Liver (tissue), 9 donors: Measurements from ENCODE around the gene LLGL2. TPM values are rescaled to one million over a fixed set of nuclear protein-coding genes. Genes with fewer than 3 reads are reported as not detected.

ENCODE experiments used
- DNase-seq: peaks from one replicate; pipeline ENCODE4 v3.0.0-alpha.2; 2017; ENCODE audit warnings: low spot score
- H3K27ac ChIP-seq, 2 donors: one replicate each; pipeline ENCODE4 v1.7.0; 2013; ENCODE audit warnings: inconsistent platforms in 2 of 2, low read length in 2 of 2, control low read depth in 1 of 2, low read depth in 1 of 2, mild to moderate bottlenecking in 1 of 2
- H3K27me3 ChIP-seq, 4 donors: one replicate each; pipeline versions ENCODE4 v1.6.1 to v1.7.0; 2013; ENCODE audit warnings: low read length in 3 of 4, inconsistent platforms in 1 of 4, mild to moderate bottlenecking in 1 of 4, moderate library complexity in 1 of 4; ENCODE audit not compliant: control insufficient read depth in 4 of 4, insufficient read depth in 4 of 4
- H3K36me3 ChIP-seq, 4 donors: one replicate each; pipeline versions ENCODE4 v1.6.1 to v1.7.0; 2013; ENCODE audit warnings: low read length in 3 of 4, mild to moderate bottlenecking in 3 of 4, low read depth in 1 of 4, moderate library complexity in 1 of 4; ENCODE audit not compliant: control insufficient read depth in 4 of 4, insufficient read depth in 3 of 4
- H3K4me1 ChIP-seq, 4 donors: one replicate each; pipeline versions ENCODE4 v1.6.1 to v1.7.0; 2013; ENCODE audit warnings: low read length in 3 of 4, mild to moderate bottlenecking in 3 of 4, moderate library complexity in 1 of 4; ENCODE audit not compliant: control insufficient read depth in 4 of 4, insufficient read depth in 4 of 4
- H3K4me3 ChIP-seq, 3 donors: one replicate each; pipeline versions ENCODE4 v1.6.1 to v1.7.0; 2013; ENCODE audit warnings: low read length in 3 of 3, control low read depth in 1 of 3, low read depth in 1 of 3, mild to moderate bottlenecking in 1 of 3
- H3K9ac ChIP-seq, 2 donors: one replicate each; pipeline ENCODE4 v1.7.0; 2013; ENCODE audit warnings: low read length in 2 of 2, mild to moderate bottlenecking in 2 of 2, moderate library complexity in 2 of 2, control low read depth in 1 of 2, low read depth in 1 of 2
- H3K9me3 ChIP-seq, 4 donors: one replicate each; pipeline versions ENCODE4 v1.6.1 to v1.7.0; 2013; ENCODE audit warnings: low read length in 3 of 4; ENCODE audit not compliant: control insufficient read depth in 4 of 4
- ATF3 ChIP-seq: IDR thresholded peaks from 2 replicates; pipeline ENCODE4 v1.6.1; 2016; ENCODE audit warnings: antibody characterized with exemption
- CTCF ChIP-seq: fragments of 150-350 bp; IDR thresholded peaks from 2 replicates; pipeline ENCODE4 v1.5.1; 2017; ENCODE audit warnings: improper control_type of control experiment, low read depth, low read length; ENCODE audit not compliant: missing input control
- EGR1 ChIP-seq, 2 donors: IDR thresholded peaks; 2 replicates each; pipeline ENCODE4 v1.6.1; 2016 to 2018; ENCODE audit warnings: antibody characterized with exemption in 2 of 2, low read depth in 2 of 2
- FOXA1 ChIP-seq: IDR thresholded peaks from 2 replicates; pipeline ENCODE4 v1.6.1; 2016; ENCODE audit warnings: antibody characterized with exemption
- FOXA2 ChIP-seq: IDR thresholded peaks from 2 replicates; pipeline ENCODE4 v1.6.1; 2016; ENCODE audit warnings: antibody characterized with exemption
- GABPA ChIP-seq, 2 donors: IDR thresholded peaks in 1 of 2; conservative IDR thresholded peaks in 1 of 2; 2 replicates each; pipeline ENCODE4 v1.6.1; 2016; ENCODE audit warnings: antibody characterized with exemption in 2 of 2, mild to moderate bottlenecking in 1 of 2, moderate library complexity in 1 of 2
- HNF4A ChIP-seq, 2 donors: conservative IDR thresholded peaks; 2 replicates each; pipeline ENCODE4 v1.6.1; 2016; ENCODE audit warnings: antibody characterized with exemption in 2 of 2, mild to moderate bottlenecking in 2 of 2
- HNF4G ChIP-seq: IDR thresholded peaks from 2 replicates; pipeline ENCODE4 v1.6.1; 2016; ENCODE audit warnings: antibody characterized with exemption
- JUND ChIP-seq, 2 donors: IDR thresholded peaks; 2 replicates each; pipeline ENCODE4 v1.6.1; 2016; ENCODE audit warnings: antibody characterized with exemption in 2 of 2
- MAX ChIP-seq: IDR thresholded peaks from 2 replicates; pipeline ENCODE4 v1.6.1; 2016; ENCODE audit warnings: antibody characterized with exemption
- NR2F2 ChIP-seq: IDR thresholded peaks from 2 replicates; pipeline ENCODE4 v1.6.1; 2016; ENCODE audit warnings: antibody characterized with exemption
- RAD21 ChIP-seq, 2 donors: IDR thresholded peaks; 2 replicates each; pipeline ENCODE4 v1.6.1; 2016; ENCODE audit warnings: antibody characterized with exemption in 2 of 2, mild to moderate bottlenecking in 2 of 2
- REST ChIP-seq: IDR thresholded peaks from 2 replicates; pipeline ENCODE4 v1.6.1; 2016; ENCODE audit warnings: antibody characterized with exemption, mild to moderate bottlenecking
- RXRA ChIP-seq, 2 donors: IDR thresholded peaks; 2 replicates each; pipeline ENCODE4 v1.6.1; 2017 to 2018; ENCODE audit warnings: antibody characterized with exemption in 2 of 2, mild to moderate bottlenecking in 1 of 2
- SP1 ChIP-seq: IDR thresholded peaks from 2 replicates; pipeline ENCODE4 v1.6.1; 2018; ENCODE audit warnings: antibody characterized with exemption, mild to moderate bottlenecking
- TAF1 ChIP-seq: conservative IDR thresholded peaks from 2 replicates; pipeline ENCODE4 v1.6.1; 2016; ENCODE audit warnings: antibody characterized with exemption, mild to moderate bottlenecking
- YY1 ChIP-seq: IDR thresholded peaks from 2 replicates; pipeline ENCODE4 v1.6.1; 2016; ENCODE audit warnings: antibody characterized with exemption, mild to moderate bottlenecking
- ZBTB33 ChIP-seq: IDR thresholded peaks from 2 replicates; pipeline ENCODE4 v1.6.1; 2016; ENCODE audit warnings: antibody characterized with exemption
- WGBS: extraction: QIAGEN DNeasy Blood & Tissue Kit; methylation state at CpG from one replicate; pipeline ENCODE4 v1.1.7; 2013; 5-methylcytosine and 5-hydroxymethylcytosine counted together
- polyA plus RNA-seq, 2 donors: library from polyadenylated mRNA; stranded (reverse) in 1 of 2; unstranded in 1 of 2; fragments of 200-250 nt in 1 of 2; fragments of >200 nt in 1 of 2; fragmentation: Nextera tagmentation in 1 of 2; extraction: Ambion mirVana in 1 of 2; gene quantifications; one replicate each; pipeline versions ENCODE4 v1.2.1 to v1.2.3, GENCODE V29; 2013 to 2015
- total RNA-seq, 2 donors: library from RNA; depleted of rRNA; stranded (reverse); fragments of >200 nt; gene quantifications; one replicate each; pipeline ENCODE4 v1.2.3, GENCODE V29; 2014
- donor health status: healthy.
- donor health status: healthy.
- donor health status: healthy.
- donor health status: healthy.
- donor health status: healthy.

LLGL2 gene
- total and polyA plus RNA-seq, 4 donors: 23.2 to 69.6 (median 38.5) TPM

- H3K4me3 ChIP-seq: no peak overlapping the region
- H3K9ac ChIP-seq: no peak overlapping the region
- H3K4me1 ChIP-seq: no peaks in the 10 kb centered on the region
- no peaks in the 10 kb centered on the region for H3K27me3 ChIP-seq
- no peak for DNase-seq
- no peak overlapping the region for H3K27ac ChIP-seq
- H3K9me3 ChIP-seq: no peaks in the 10 kb centered on the region
- H3K36me3 ChIP-seq: peaks cover 0 to 49% (median 6%) of the 10 kb centered on the region in 4 donors
- 94% methylated on average over 9 of the region's 9 CpGs for WGBS
- TF ChIP-seq FOXA2 (no peak), FOXA1 (no peak), NR2F2 (no peak), MAX (no peak), EGR1 (IDR thresholded peaks at IDR 0.05; ENCODE audit: low read depth in 2 of 2) (no peak), TAF1 (no peak), RXRA (IDR thresholded peaks at IDR 0.05) (no peak), CTCF (no peak), REST (no peak), HNF4G (no peak), ATF3 (no peak), SP1 (no peak), GABPA (IDR thresholded peaks at IDR 0.05 in 1 of 2, conservative IDR thresholded peaks at IDR 0.05 in 1 of 2) (no peak), ZBTB33 (no peak), YY1 (no peak), HNF4A (conservative IDR thresholded peaks at IDR 0.05) (no peak), JUND (IDR thresholded peaks at IDR 0.05) (no peak), RAD21 (IDR thresholded peaks at IDR 0.05) (no peak)
Observed at GRCh38 chr17:75623386-75623785, 97.9 kb downstream of the LLGL2 start.
